Hippocampal formation (tissue), 2 donors: ENCODE data around the gene ZNHIT1.

Experiments
- DNase-seq, 2 donors: peaks; one replicate each; lab custom pipeline; 2025; lab: John Stamatoyannopoulos, UW

ZNHIT1 gene

GRCh38 chr7:101217388-101218235, at the start of gene ZNHIT1, which contains the start of gene PLOD3:
ZNHIT1 (plus strand) TSS chr7:101218165; CDS start chr7:101218196, 31 bp downstream.
PLOD3 (minus strand) TSS chr7:101217581; CDS start chr7:101217274, 307 bp downstream.
- DNase-seq, result peak; percentile 87 to 94

GRCh38 chr7:101168412-101169049, 49.4 kb upstream of the ZNHIT1 start:
- DNase-seq, result no peak

- DNase-seq, result no peak
These were observed 48.7 kb upstream of the ZNHIT1 start for GRCh38 chr7:101169110-101169837.

- peak; percentile 19 to 47 for DNase-seq
These were observed 48.0 kb upstream of the ZNHIT1 start for GRCh38 chr7:101169838-101170551.

GRCh38 chr7:101170617-101171441, 47.1 kb upstream of the ZNHIT1 start:
- no peak for DNase-seq

GRCh38 chr7:101171442-101171837, 46.5 kb upstream of the ZNHIT1 start:
- DNase-seq, result no peak

- no peak for DNase-seq
These were observed 45.7 kb upstream of the ZNHIT1 start for GRCh38 chr7:101172005-101172853.

- no peak for DNase-seq
These were observed 44.9 kb upstream of the ZNHIT1 start for GRCh38 chr7:101172854-101173751.

GRCh38 chr7:101173752-101174244, 44.2 kb upstream of the ZNHIT1 start:
- DNase-seq, result no peak

GRCh38 chr7:101174322-101174854, 43.6 kb upstream of the ZNHIT1 start:
- no peak for DNase-seq

- DNase-seq, result no peak
These were observed 42.3 kb upstream of the ZNHIT1 start for GRCh38 chr7:101175664-101176063.

- no peak for DNase-seq
These were observed 40.3 kb upstream of the ZNHIT1 start for GRCh38 chr7:101177644-101178043.

- DNase-seq, result no peak
These were observed 38.8 kb upstream of the ZNHIT1 start for GRCh38 chr7:101179117-101179516.

GRCh38 chr7:101179713-101180112, 38.3 kb upstream of the ZNHIT1 start:
- DNase-seq, result no peak

- no peak for DNase-seq
These were observed 37.7 kb upstream of the ZNHIT1 start, which contains the start of gene NAT16 for GRCh38 chr7:101180130-101180755. NAT16 (minus strand) TSS chr7:101180293; CDS start chr7:101174807, 5,486 bp downstream.

GRCh38 chr7:101185258-101185839, 32.6 kb upstream of the ZNHIT1 start:
- DNase-seq, result no peak

- DNase-seq, result no peak
These were observed 31.8 kb upstream of the ZNHIT1 start for GRCh38 chr7:101186194-101186593.
